Activated T-cell treated with anti-CD3 and anti-CD28 coated beads for 48 hours (primary cell): ENCODE data around the gene SELP.
"Not testable (repeated sequence)": the region's sequence is repeated elsewhere in the genome, so short reads cannot be mapped to it uniquely, and the experiment has no call there.

ENCODE experiments used
- DNase-seq: peaks from one replicate; pipeline ENCODE4 v3.0.0-alpha.2; 2020; ENCODE audit warnings: low read depth

The SELP gene

GRCh38 chr1:169630006-169630405 lies at the start of gene SELP:
SELP (minus strand) TSS chr1:169630124; CDS start chr1:169630074, 50 bp downstream.
- DNase-seq = no peak

- DNase-seq = no peak
Observed at GRCh38 chr1:169679692-169680091, 49.8 kb upstream of the SELP start.

GRCh38 chr1:169676001-169676400 lies 46.1 kb upstream of the SELP start:
- DNase-seq = no peak

- DNase-seq = no peak
Observed at GRCh38 chr1:169670836-169671235, 40.9 kb upstream of the SELP start.

- DNase-seq = not testable (repeated sequence)
Observed at GRCh38 chr1:169670244-169670643, 40.3 kb upstream of the SELP start.

- DNase-seq = not testable (repeated sequence)
Observed at GRCh38 chr1:169667699-169668596, 38.0 kb upstream of the SELP start.

- not testable (repeated sequence) for DNase-seq
Observed at GRCh38 chr1:169667227-169667639, 37.3 kb upstream of the SELP start.

GRCh38 chr1:169662680-169663079 lies 32.8 kb upstream of the SELP start:
- DNase-seq = not testable (repeated sequence)

GRCh38 chr1:169661066-169661465 lies 31.1 kb upstream of the SELP start:
- not testable (repeated sequence) for DNase-seq

- not testable (repeated sequence) for DNase-seq
Observed at GRCh38 chr1:169658777-169659176, 28.9 kb upstream of the SELP start.

GRCh38 chr1:169653873-169654272 lies 23.9 kb upstream of the SELP start:
- DNase-seq = no peak

- no peak for DNase-seq
Observed at GRCh38 chr1:169651035-169651434, 21.1 kb upstream of the SELP start.

GRCh38 chr1:169650551-169650950 lies 20.6 kb upstream of the SELP start:
- DNase-seq = no peak

- no peak for DNase-seq
Observed at GRCh38 chr1:169648709-169649108, 18.8 kb upstream of the SELP start.

GRCh38 chr1:169648187-169648586 lies 18.3 kb upstream of the SELP start:
- no peak for DNase-seq

- no peak for DNase-seq
Observed at GRCh38 chr1:169647512-169647911, 17.6 kb upstream of the SELP start.

GRCh38 chr1:169644297-169644696 lies 14.4 kb upstream of the SELP start:
- DNase-seq = no peak

GRCh38 chr1:169634877-169635276 lies 5.0 kb upstream of the SELP start:
- DNase-seq = no peak

GRCh38 chr1:169634145-169634544 lies 4.2 kb upstream of the SELP start:
- no peak for DNase-seq

- DNase-seq = no peak
Observed at GRCh38 chr1:169631249-169631648, 1.3 kb upstream of the SELP start.

GRCh38 chr1:169624912-169625311 lies 5.0 kb downstream of the SELP start:
- no peak for DNase-seq

GRCh38 chr1:169624122-169624521 lies 5.8 kb downstream of the SELP start:
- no peak for DNase-seq

- no peak for DNase-seq
Observed at GRCh38 chr1:169623132-169623926, 6.6 kb downstream of the SELP start.
